8988T (cell line): ENCODE measurements around the gene TLE1.
"Not testable (repeated sequence)": the region's sequence is repeated elsewhere in the genome, so short reads cannot be mapped to it uniquely, and the experiment has no call there.

Experiments
- DNase-seq: peaks from one replicate; pipeline ENCODE4 v3.0.0; 2011

TLE1 gene

DNA sequence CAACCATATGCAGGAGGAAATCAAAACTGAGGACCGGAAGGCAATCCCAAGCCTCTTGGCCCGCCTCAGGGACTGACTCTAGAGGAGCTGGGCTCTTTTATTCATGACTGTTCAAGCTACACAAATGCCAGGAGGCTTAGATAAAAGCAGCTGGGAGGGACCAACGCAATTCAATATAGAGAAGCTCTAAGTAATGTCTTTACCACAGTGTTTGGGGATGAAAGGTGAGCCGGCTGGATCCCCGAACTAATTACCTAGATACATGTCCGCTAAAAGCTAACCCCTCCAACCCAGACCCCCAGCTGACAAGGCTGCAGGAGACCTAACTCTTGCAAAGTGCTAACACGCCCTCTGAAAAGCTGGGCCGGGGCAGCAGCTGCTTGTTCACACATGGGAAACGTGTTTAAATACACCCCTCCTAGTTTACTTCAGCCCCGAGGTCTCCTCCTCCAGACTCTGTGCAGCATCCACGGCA is 67.5 kb downstream of the TLE1 start:
- DNase-seq: no peak

DNA sequence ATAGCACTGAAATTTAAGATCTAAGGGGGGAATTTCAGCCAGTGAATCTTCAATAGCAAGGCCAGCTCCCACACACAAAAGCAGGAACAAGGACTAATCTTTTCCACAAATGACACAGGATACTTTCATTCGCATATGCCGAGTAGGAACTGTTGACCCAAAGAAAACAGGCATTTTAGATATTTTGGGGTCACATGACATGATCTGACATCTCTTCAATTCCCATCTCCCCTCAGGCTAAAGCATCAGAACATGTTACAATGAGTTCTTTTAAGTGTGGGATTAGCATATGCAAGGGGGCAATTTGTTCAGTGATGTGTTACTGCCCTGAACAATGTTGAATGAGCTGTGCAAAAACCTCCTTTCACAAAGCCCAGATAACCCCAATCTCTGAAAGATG is 68.2 kb downstream of the TLE1 start:
- no peak for DNase-seq

DNA sequence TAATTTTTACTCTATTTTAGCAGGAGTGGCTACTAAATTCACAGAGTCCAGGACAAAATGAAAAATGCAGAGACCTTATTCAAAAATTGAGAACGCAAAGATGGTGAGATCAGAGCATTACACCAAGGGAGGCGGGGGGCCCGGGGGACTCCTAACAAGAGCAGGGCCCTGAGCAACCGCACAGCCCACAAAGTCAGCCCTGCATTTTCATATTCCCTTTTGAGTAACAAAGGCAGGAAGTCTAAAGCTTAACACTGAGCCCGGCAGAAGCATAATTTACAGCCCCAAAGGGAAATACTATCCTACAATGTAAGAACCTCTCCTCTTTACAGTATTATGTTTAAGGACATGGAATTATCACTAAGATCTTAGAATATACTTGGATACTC is 69.4 kb downstream of the TLE1 start:
- no peak for DNase-seq

DNA sequence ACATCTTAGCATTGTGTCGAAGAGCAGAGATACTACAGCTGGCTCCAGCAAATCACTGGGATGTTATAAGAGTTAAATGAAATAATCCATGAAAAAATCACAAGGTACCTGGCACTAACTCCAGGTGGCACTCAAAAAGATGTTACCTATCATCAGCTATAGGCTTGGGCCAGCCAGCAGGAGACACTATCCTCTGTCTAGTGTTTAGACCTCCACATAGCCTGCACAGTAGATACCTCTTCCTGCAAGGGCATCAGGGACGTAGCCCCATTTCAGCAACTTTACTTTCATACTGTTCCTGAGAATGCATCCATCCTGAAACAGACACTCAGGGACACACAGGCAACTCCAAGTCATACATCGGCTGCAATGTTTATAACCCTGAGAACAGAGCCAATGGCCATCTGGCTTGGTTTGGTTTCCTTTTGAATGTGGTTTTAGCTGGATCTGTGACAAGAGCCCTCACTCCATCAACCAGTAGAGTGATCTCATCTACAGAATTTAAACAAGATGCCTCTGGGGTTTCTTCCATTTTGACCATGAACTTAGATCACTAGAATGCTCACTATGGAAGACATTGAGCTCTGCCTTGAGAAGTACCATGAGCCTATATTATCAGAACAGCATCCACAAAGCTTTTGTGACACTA is 69.9 kb downstream of the TLE1 start:
- no peak for DNase-seq

DNA sequence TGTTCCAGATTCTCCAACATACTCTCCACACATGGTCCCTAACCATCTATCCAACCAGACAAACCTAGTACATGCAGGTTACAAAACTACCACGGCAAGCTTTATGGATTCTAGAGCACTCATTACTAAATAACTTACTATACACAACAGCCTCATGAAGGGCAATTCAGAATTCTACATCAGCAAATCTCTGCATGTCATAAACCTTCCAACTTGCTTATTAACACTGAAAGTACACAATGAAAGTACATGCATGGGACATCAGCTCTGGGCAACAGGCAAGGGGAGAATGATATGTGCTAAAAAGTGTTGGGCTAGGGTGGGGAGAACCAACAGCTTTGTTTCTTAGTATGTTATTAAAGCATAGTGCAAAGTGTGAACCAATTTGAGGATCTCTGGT is 70.4 kb downstream of the TLE1 start:
- no peak for DNase-seq

DNA sequence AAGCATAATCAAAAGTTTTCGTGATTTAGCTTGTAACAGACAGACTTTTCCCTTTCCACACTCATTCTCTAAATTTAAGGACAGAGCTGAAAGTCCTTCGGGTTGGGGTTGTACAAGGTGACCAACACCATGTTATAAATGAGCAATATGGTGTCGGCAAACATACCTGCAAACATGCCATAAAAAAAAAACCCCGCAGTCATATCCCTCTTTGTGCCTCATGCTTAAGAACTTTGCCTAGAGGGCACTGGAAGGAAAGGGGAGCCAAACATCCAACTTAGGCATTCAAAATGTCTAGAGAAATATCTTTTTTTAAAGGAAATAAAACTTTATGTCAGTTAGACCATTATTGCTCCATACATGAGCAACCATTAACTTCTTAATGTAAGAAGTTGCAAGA is 73.2 kb downstream of the TLE1 start:
- DNase-seq: no peak

DNA sequence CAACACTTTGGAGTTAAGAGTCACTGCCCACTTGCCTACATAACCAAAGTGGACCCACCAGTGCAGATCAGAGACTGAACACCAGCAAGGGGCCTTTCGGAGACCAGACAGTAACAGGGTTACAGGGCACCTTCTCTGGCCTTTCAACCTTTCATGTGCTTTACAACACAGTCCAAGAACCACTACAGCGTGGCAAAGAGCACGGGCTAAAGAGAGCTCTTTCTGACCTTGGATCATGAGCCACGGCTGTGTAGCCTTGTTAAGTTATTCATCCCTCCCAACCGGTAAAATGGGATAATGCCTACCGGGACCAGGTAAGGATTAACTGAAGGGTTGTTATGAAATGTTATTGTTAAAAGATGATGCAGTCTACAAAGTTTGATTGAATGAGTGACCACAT is 75.0 kb downstream of the TLE1 start:
- DNase-seq: no peak

DNA sequence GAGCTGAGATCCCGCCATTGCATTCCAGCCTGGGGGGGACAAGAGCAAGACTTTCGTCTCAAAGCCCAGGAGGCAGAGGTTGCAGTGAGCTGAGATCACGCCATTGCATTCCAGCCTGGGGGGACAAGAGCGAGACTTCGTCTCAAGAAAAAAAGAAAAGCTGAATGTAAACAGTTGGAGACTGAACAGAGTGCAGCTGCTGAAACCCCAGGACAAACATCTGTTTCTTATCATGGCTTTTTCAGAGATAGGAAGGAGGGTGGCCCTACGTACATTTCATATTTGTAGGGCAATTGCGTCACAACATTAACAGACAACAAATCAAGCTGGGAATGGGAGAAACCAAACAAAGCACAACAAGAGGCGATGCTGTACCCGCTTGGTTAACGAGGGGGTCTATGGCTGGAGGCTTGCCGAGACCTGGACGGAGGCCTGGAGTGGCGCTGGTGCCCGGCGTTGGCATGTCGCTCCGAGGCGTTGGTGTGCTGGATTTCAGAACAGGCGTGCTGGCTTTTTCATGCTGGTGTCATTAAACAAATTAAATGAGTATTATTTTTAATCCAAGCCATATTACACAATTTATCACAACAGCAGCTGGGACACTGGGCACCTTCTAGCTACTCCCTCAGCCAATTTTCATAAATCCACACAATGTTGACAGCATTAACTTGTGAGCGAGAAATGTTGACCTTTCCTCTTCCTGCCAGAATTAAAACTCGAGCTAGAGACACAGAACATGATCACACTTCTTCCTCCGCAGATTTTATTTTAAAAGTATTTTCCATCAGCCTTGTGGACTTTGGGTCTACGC is 76.1 kb downstream of the TLE1 start:
- no peak for DNase-seq

DNA sequence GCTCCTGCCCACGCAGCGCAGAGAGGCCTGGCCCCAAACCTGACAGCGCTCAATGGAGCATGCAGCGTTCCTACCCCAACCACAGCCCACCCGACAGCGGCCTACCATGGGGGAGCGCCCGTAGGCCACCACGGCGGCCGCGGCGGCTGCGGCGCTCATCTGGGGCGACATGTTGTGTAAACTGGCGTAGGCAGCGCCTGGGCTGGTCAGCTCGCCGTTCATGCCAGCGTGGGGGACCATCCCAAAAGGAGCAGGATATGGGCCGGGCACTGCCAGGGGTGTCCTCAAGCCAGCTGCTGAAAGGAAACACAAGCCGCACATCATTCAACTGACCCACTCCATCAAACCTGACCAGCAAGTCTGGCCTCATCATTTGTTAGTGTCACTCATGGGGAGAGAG is 77.7 kb downstream of the TLE1 start:
- no peak for DNase-seq

DNA sequence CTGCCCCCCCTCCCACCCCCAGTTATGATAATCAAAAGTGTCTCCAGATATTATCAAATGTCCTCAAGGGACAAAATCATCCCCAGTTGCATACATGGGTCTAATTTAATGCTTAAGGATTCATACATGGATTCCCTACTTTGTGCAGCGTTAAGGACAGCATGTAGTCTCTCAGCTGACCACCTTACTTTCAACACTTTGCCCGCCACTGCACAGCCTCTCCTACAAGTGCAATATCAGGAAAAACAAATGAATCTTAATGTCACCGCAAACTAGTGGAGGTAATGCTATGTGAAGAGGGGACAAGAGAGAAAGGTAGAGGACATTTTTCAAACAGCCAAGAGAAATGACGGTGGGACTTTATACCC is 78.6 kb downstream of the TLE1 start:
- DNase-seq: no peak

DNA sequence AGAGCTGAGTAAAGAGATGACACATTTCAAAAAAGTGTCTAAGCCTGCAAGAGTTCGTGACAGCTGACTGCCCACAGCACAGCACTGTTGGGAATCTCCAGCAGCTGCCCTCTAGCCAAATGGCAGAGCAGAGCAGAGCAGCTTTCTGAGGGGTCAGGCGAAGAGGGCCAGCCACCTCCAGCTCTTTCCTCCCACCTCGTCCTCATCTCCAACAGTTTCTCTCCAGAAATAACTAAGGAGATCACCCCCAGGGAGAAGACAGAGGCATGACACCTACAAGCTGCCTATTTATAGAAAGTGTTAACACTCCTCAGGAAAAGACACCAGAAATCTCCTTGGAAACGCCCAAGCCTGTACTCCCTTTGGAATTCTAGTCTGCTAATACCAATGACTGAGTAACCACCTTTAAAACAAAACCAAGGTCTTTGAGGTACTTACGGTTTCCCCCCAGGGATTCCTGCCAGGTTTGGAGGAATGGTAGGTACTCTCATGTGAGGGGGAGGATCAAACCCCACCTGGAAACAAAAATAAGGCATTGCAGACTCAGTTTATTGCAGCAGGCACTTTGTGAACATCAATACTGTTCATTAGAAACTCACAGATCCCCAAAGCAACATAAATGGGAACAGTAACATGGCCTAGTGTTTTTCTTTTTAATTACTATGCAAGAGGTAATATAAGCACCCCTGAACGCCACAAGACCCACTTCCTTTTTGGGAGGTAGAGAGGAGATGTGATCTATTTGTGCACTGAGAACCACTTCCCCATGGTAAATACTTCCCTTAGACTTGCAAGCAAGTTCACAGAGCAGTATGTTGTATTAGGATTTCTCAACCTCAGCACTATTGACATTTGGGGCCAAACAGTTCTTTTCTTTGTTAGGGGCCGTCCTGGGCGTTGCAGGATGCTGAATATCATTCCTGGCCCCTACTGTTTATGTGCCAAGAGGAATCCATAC is 79.3 kb downstream of the TLE1 start:
- no peak for DNase-seq

DNA sequence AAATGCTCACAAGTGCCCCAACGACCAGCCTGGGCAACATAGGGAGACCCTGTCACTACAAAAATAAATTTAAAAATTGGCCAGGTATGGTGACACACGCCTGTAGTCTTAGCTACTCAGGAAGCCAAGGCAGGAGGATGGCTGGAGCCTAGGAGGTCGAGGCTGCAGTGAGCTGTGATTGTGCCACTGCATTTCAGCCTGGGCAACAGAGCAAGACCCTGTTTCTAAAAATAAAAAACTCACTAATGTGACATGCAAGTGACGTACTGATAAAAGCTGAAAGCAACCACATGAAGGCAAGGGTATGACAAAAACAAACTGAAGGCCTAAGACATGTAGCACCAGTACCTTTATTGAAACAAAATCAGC is 81.1 kb downstream of the TLE1 start:
- no peak for DNase-seq

DNA sequence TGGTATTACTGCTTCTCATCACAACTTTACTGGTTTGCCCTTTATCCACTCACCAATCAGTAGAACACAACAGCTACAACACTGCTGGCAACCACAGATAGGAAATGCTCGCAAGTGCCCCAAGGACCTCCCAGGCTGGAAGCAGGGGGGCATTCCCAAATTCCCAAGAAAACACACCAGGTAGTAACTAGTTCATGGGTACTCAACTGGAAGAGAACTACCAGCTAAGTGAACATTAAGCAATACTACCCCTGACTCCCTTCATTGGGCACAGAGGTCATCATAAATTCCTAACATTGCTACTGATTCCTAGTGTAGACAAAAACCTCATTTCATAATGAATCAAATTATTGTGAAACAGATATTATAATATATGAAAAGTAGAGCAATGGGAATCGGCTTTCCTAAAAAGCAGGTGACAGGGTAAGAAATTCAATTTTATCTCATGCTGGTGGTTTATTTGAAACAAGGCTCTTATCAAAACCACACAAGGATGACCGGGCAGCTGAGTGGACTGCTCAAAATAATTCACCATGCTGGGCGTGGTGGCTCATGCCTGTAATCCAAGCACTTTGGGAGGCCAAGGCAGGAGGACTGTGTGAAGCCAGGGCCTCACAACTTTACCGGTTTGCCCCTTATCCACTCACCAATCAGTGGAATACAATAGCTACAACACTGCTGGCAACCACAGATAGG is 81.6 kb downstream of the TLE1 start:
- DNase-seq: no peak

DNA sequence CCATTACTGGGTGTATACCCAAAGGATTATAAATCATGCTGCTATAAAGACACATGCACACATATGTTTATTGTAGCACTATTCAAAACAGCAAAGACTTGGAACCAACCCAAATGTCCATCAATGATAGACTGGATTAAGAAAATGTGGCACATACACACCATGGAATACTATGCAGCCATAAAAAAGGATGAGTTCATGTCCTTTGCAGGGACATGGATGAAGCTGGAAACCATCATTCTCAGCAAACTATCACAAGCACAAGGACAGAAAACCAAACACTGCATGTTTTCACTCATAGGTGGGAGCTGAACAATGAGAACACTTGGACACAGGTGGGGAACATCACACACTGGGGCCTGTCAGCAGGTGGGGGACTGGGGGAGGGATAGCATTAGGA is 83.1 kb downstream of the TLE1 start:
- DNase-seq: not testable (repeated sequence)

DNA sequence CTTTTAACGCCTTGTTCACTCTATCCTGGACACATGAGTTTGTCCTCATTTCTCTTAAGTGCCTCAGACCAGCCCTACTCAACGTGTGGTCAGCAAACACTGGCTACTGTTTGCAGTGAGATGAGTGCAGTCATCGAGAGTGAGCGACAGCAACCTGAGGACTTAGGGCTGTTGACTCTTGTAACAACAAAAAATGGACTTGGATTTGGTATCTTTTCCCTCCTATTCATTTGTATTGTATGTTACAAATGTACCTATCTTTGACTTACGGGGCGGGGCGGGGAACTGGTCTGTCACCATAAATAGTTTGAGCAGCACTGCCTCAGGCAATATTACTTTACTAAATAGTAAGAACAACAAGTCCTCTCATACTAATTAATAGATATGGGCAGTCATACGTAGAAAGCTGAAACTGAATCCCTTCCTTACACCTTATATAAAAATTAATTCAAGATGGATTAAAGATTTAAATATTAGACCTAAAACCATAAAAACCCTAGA is 84.1 kb downstream of the TLE1 start:
- no peak for DNase-seq

DNA sequence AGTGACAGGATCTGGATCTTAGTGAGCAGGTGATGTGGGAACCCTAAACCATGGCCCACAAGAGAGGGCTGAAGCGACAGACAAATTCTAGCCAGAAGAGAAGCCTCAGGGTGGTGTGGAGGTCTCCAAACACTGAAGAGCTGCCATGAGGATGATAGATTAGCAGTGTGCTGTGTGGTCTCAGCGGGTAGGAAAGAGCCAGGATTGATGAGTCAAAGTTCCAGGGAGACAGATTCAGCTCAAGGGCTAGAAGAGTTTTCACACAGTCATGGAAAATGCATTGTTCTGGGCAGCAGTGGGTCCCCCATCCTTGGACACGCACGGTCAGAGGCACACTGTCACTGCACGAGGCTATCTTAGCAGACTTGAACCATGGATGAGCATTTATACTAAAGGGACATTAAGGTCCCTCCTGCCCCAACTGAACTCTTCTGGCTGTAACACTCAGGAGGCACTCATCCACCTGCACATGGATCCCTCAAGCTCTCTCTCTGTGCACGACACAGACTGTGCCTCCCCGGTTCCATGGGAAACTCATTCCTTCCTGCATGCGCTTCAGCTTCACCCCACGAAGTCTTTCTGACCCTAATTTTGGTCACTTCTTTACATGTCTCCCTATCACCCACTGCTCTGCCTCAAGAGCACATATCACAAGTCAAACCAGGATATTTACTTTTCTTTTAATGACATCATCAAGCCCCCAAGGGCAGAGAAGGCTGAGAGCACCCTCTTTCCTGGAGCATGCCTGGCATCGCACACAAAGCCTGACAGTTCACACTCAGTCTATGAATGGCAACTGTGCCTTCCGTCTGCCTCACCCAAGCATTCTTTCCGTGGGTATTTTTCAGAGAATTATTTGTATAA is 84.8 kb downstream of the TLE1 start:
- no peak for DNase-seq

DNA sequence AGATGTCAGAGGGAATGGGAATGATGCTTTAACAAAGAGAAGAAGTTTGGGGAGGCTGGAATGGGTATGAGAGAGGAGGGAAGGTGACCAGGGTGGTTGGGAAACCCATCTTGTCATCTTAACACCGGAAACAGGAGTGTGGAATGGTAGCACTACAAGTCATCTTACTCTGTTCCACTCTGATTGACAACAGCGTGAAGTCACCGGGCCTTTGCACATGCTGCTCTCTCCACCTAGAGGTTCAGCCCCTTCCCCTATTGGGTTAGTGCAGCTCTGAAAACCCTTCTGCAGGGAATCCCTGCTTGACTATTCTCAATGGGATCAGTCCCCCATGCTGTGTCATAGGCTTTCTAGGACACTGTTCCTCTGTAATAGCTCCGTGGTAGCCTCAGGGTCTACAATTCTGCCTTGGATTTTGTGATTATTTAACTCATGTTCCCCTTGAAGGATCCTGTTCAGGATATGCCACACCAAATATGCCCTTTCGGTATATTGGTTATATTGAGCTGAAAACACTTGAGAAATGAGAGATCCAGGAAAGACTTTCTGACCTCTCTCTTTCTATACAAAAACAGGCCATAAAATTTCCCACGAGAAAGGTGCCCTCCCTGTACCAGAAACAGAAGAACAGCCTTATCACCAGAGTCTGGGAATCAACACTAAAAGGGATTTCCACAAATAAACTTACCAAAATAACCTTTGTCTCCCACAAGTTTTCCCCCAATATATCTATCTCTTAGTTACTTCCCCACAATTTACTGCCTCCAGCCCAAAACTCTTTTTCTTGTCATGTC is 86.3 kb downstream of the TLE1 start:
- DNase-seq: no peak

DNA sequence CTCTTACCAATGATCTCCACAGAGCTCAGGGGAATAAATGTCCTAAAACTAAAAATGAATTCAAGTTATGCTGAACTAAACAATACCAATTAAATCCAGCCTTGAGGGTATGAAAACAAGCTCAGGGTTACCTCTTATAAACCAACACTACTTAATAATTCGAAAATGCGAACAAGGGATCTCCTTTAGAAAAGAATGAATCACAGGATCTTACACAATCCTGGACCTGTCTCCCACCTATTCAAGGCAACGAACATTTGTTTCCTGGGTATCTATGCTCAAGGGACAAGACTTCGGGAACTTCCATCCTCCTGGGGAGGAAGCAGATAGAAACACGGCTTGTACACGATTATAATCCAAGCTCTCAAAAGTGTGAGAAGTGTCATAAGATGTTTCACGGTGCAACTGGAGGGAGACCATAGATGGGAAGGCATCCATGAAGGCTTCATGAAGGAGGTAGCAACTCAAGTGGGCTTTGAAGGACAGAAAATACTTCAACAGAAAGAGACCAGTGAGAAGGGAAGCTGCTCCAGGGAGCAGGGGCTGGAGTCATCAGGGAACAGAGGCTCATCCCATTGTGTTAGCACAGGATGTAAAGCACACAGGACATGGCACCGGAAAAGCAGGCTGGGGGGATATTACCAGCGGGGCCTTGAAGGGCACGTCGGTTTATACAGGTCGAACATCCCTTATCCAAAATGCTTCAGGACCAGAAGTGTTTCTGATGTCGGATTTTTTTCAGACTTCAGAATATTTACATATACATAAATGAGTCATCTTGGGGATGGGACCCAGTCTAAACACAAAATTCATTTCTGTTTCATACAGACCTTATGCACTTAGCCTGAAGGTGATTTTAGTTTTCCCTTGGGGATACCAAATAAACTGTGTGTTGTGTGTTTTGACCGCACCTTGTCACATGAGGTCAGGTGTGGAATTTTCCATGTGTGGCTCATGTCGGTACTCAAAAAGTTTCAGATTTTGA is 87.4 kb downstream of the TLE1 start:
- DNase-seq: no peak

DNA sequence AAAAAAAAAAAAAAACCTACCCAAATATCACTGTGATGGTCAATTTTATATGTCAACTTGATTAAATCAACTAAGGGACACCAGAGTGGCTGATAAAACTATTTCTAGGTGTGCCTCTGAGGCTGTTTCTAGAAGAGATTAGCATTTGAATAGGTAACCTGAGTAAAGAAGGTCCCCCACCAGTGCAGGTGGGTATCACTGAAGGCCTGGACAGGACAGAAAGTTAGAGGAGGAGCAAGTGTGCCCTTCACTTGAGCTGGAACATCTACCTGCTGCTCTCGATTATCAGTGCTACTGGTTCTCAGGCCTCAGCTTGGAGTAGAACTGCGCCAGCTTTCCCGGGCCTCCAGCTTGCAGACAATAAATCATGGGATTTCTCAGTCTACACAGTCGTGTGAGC is 88.7 kb downstream of the TLE1 start:
- DNase-seq: no peak

DNA sequence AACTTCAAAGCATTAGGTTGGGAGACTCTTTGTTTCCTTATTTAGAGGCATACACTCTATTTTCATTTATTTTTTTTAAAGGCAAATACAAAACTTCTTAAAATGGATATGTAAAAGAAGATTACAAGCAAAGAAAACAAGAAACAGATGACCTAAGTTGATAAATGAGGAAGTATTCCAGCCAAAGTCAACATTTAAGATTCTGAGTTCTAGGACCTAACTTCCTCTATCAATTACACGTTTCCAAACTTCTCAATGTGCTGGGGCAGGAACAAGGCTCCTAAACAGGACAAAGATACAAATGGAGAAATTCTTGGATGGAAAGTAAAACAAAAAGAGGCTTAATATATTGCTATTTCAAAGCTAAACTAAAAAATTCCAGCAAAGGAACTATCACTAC is 89.5 kb downstream of the TLE1 start:
- no peak for DNase-seq
